Myometrial cell (primary cell): ENCODE data around the gene TUBB8. TPM values are rescaled to one million over a fixed set of nuclear protein-coding genes. Genes with fewer than 3 reads are reported as not detected.

Source experiments
- total RNA-seq: library from RNA; depleted of rRNA; stranded (reverse); fragments of >200 nt; gene quantifications from 2 replicates; pipeline ENCODE4 v1.2.3, GENCODE V29; 2015

Gene TUBB8
- not detected in 2 replicates for total RNA-seq

GRCh38 chr10:48996-49395, at the start of gene TUBB8:
Gene TUBB8, minus strand, starts transcription at chr10:49296. Its CDS starts 58 bp downstream, at chr10:49238.

Other genes starting within 250 kb of the TUBB8 start
- 26.8 and 32.4 TPM in 2 replicates for gene ZMYND11, start 86.2 kb upstream of the TUBB8 start, total RNA-seq